AG09319 (cell line): ENCODE results near the gene VIPR1.
"Not testable (repeated sequence)": the region's sequence is repeated elsewhere in the genome, so short reads cannot be mapped to it uniquely, and the experiment has no call there.

Source experiments
- DNase-seq: peaks from one replicate; pipeline ENCODE4 v3.0.0-alpha.2; 2010; ENCODE audit warnings: low read depth; ENCODE audit errors: extremely low read depth
- CTCF ChIP-seq: IDR thresholded peaks from 2 replicates; pipeline ENCODE4 v1.5.1; 2011; ENCODE audit warnings: low read depth, mild to moderate bottlenecking, inconsistent platforms, low read length, moderate library complexity

Gene VIPR1

GRCh38 chr3:42557854-42558253 is 55.4 kb downstream of the VIPR1 start:
- no peak for DNase-seq
- no peak for TF ChIP-seq CTCF

GRCh38 chr3:42562047-42562907 is 59.8 kb downstream of the VIPR1 start:
- TF ChIP-seq CTCF: no peak
- DNase-seq: no peak

GRCh38 chr3:42569593-42570142 is 67.2 kb downstream of the VIPR1 start:
- no peak for DNase-seq
- TF ChIP-seq CTCF: no peak

- no peak for DNase-seq
- peak; percentile 43 for TF ChIP-seq CTCF
These were observed 69.8 kb downstream of the VIPR1 start for GRCh38 chr3:42572278-42572677.

- TF ChIP-seq CTCF: no peak
These were observed 72.8 kb downstream of the VIPR1 start for GRCh38 chr3:42575137-42575741.

GRCh38 chr3:42578054-42578453 is 75.6 kb downstream of the VIPR1 start:
- TF ChIP-seq CTCF: no peak
- DNase-seq: no peak

More at GRCh38 chr3:42575137-42575741, 72.8 kb downstream of the VIPR1 start:
- DNase-seq: no peak

- DNase-seq: not testable (repeated sequence)
These were observed 76.9 kb downstream of the VIPR1 start for GRCh38 chr3:42579346-42579745.
